GM12878 (cell line): ENCODE results near the gene PHAF1. TPM values are rescaled to one million over a fixed set of nuclear protein-coding genes. Genes with fewer than 3 reads are reported as not detected.

Source experiments
- ATAC-seq: fragments of 200-7000 bp; cut with Tn5 transposase; 3 replicates; pipeline ENCODE4 v1.9.1; 2020; ENCODE audit warnings: mild to moderate bottlenecking, moderate library complexity
- BruUV-seq: library from RNA; stranded (reverse); fragments of 400-500 nt; replicated peaks from 2 replicates; lab custom pipeline; 2021; lab: Mats Ljungman, UMichigan
- CTCF ChIA-PET: fragments of 300-600 bp; sonication (Branson Sonifier 250); formaldehyde crosslinking; extraction: SDS; loops from one replicate; lab custom pipeline; 2021; ENCODE audit warnings: inconsistent platforms; lab: Yijun Ruan, JAX
- POLR2A ChIA-PET: fragments of 350-600 bp; formaldehyde crosslinking; extraction: SDS; loops from one replicate; lab custom pipeline; 2021; ENCODE audit warnings: inconsistent platforms; lab: Charles Lee
- RAD21 ChIA-PET: fragments of 300-600 bp; sonication (Branson Sonifier 250); formaldehyde crosslinking; loops from one replicate; lab custom pipeline; 2023; ENCODE audit warnings: antibody characterized with exemption; ENCODE audit not compliant: unreplicated experiment; lab: Charles Lee
- SMC1A ChIA-PET: fragments of 300-600 bp; sonication (Branson Sonifier 250); formaldehyde crosslinking; loops from one replicate; lab custom pipeline; 2023; ENCODE audit not compliant: unreplicated experiment, uncharacterized antibody; lab: Charles Lee
- DNase-seq: peaks from one replicate; pipeline ENCODE4 v3.0.0-alpha.2; 2011; ENCODE audit warnings: low read depth, low spot score
- FAIRE-seq: peaks from 3 replicates; lab custom pipeline; 2011; peaks lifted over from hg19 to GRCh38; lab: Jason Lieb, UNC
- H2AFZ ChIP-seq: 2 replicates; pipeline ENCODE4 v1.6.0; 2011; ENCODE audit warnings: low read depth, low read length, control low read depth; ENCODE audit not compliant: control insufficient read depth
- H3K27ac ChIP-seq: 2 replicates; pipeline ENCODE4 v1.5.1; 2011; ENCODE audit warnings: control low read depth; ENCODE audit not compliant: control insufficient read depth, insufficient read depth
- H3K27me3 ChIP-seq, 2 experiments: replicated peaks in 1 of 2; 2 replicates each; pipeline versions ENCODE4 v1.6.0 to v1.6.1; 2011; ENCODE audit warnings: low read length in 1 of 2; ENCODE audit not compliant: control insufficient read depth in 2 of 2, insufficient read depth in 2 of 2
- H3K36me3 ChIP-seq, 2 experiments: 2 replicates each; pipeline ENCODE4 v1.5.1; 2011; ENCODE audit warnings: low read length in 1 of 2; ENCODE audit not compliant: control insufficient read depth in 2 of 2, insufficient read depth in 2 of 2
- H3K4me1 ChIP-seq: 2 replicates; pipeline ENCODE4 v1.6.1; 2011; ENCODE audit warnings: mild to moderate bottlenecking, low read length, moderate library complexity, mixed read lengths; ENCODE audit not compliant: control insufficient read depth, insufficient read depth
- H3K4me2 ChIP-seq: 2 replicates; pipeline ENCODE4 v1.6.0; 2011; ENCODE audit warnings: control low read depth; ENCODE audit not compliant: control insufficient read depth, insufficient read depth
- H3K4me3 ChIP-seq: fragments of 200-600 bp; sonication (generic); 2 replicates; pipeline ENCODE4 v1.5.1; 2016
- H3K79me2 ChIP-seq: 2 replicates; pipeline ENCODE4 v1.6.0; 2011; ENCODE audit warnings: low read length; ENCODE audit not compliant: control insufficient read depth, insufficient read depth
- H3K9ac ChIP-seq: 2 replicates; pipeline ENCODE4 v1.8.0; 2011; ENCODE audit warnings: low read length, control low read depth, mixed read lengths; ENCODE audit not compliant: control insufficient read depth, insufficient read depth
- H3K9me3 ChIP-seq: replicated peaks from 3 replicates; pipeline ENCODE4 v1.5.1; 2011; ENCODE audit warnings: mild to moderate bottlenecking, low read length; ENCODE audit not compliant: control insufficient read depth, insufficient read depth
- H4K20me1 ChIP-seq: 2 replicates; pipeline ENCODE4 v1.6.0; 2011; ENCODE audit not compliant: control insufficient read depth, insufficient read depth
- CEBPZ ChIP-seq: fragments of 150-350 bp; IDR thresholded peaks from 2 replicates; pipeline ENCODE4 v1.6.1; 2016; ENCODE audit warnings: low read depth, low read length
- CTCF ChIP-seq, 3 experiments: IDR thresholded peaks in 2 of 3; conservative IDR thresholded peaks in 1 of 3; 2 replicates each; pipeline ENCODE4 v1.5.1; 2011; ENCODE audit warnings: low read depth in 3 of 3, low read length in 3 of 3, mild to moderate bottlenecking in 3 of 3, control low read depth in 2 of 3, moderate library complexity in 2 of 3, inconsistent platforms in 1 of 3, mixed read lengths in 1 of 3; ENCODE audit not compliant: control insufficient read depth in 2 of 3, insufficient read depth in 1 of 3; ENCODE audit errors: extremely low read depth in 1 of 3
- JUNB ChIP-seq: IDR thresholded peaks from 2 replicates; pipeline ENCODE4 v1.6.1; 2016; ENCODE audit warnings: antibody characterized with exemption, mild to moderate bottlenecking
- RAD21 ChIP-seq: IDR thresholded peaks from 2 replicates; pipeline ENCODE4 v1.6.1; 2011; ENCODE audit warnings: mild to moderate bottlenecking, low read depth, low read length, moderate library complexity; ENCODE audit not compliant: insufficient read depth
- WGBS: methylation state at CpG from one replicate; pipeline ENCODE4 v1.1.6; 2016; ENCODE audit warnings: low lambda C conversion rate; ENCODE audit not compliant: insufficient replicate concordance, insufficient coverage; ENCODE audit errors: missing lambda C conversion rate; 5-methylcytosine and 5-hydroxymethylcytosine counted together
- in situ Hi-C: fragments of 300-500 bp; cut with MboI; formaldehyde crosslinking; loops from 9 replicates; pipeline ENCODE4 v1.14.3; 2018; ENCODE audit warnings: mixed read lengths
- intact Hi-C: fragments of 100-400 bp; cut with micrococcal nuclease; formaldehyde crosslinking; loops from one replicate; pipeline ENCODE4 v1.14.2; 2022; ENCODE audit not compliant: unreplicated experiment
- polyA plus RNA-seq, 11 experiments: library from polyadenylated mRNA; depleted of rRNA in 4 of 11; unstranded in 6 of 11; stranded (reverse) in 5 of 11; fragments of >200 nt; fragmentation: Nextera tagmentation in 4 of 11; fragmentation: Illumina TruSeq in 1 of 11; extraction: Ambion mirVana in 4 of 11; extraction: Trizol in 1 of 11; gene quantifications; 1 replicate in 1 of 11; 2 replicates in 10 of 11; pipeline versions ENCODE4 v1.2.1 to v1.2.3, GENCODE V29; 2011 to 2016; ENCODE audit warnings: inconsistent platforms in 2 of 11, missing spikeins in 2 of 11, low read depth in 1 of 11
- total RNA-seq, 4 experiments: library from RNA; depleted of rRNA in 3 of 4; stranded (reverse); fragments of >200 nt in 3 of 4; fragmentation: Illumina TruSeq in 1 of 4; extraction: Trizol in 1 of 4; gene quantifications; 2 replicates each; pipeline versions ENCODE4 v1.2.1 to v1.2.3, GENCODE V29; 2013 to 2021

Gene PHAF1
- total and polyA plus RNA-seq, 10 of the 15 experiments (the other 5 are each of a cell fraction or from before 2014, with no cell fraction given), result 4.5 to 20.9 (median 14.9) TPM

GRCh38 chr16:67146523-67147357 lies 37.0 kb downstream of the PHAF1 start:
- no peaks in the 10 kb centered on the region; the same call in 1 of the 2 replicates for H3K4me1 ChIP-seq
- BruUV-seq, result no TSS peak
- peaks cover 27 to 30% of the 10 kb centered on the region in 2 experiments; a peak in 3 of 4 replicates for H3K36me3 ChIP-seq
- ATAC-seq, result no peak
- CTCF ChIA-PET, result interaction anchor here (1.4 kb wide), 1 partner anchor 135 kb away, joined by 6 read pairs; no protein-coding TSS in a partner anchor
- no peaks in the 10 kb centered on the region for H3K9me3 ChIP-seq
- H3K4me2 ChIP-seq, result no peak overlapping the region
- no peak overlapping the region for H2AFZ ChIP-seq
- no peaks in the 10 kb centered on the region for H3K79me2 ChIP-seq
- H3K4me3 ChIP-seq, result no peak overlapping the region
- in situ Hi-C loops (no loop called here), intact Hi-C loops (no loop called here)
- FAIRE-seq, result no peak
- 72% methylated on average over 7 of the region's 7 CpGs for WGBS
- H4K20me1 ChIP-seq, result no peaks in the 10 kb centered on the region
- no peak for TF ChIP-seq CEBPZ
- no peak for TF ChIP-seq JUNB
- peak in 1 of 3 experiments; percentile 17; a peak in 1 of 6 replicates for TF ChIP-seq CTCF (IDR thresholded peaks at IDR 0.05 in 2 of 3, conservative IDR thresholded peaks at IDR 0.05 in 1 of 3; ENCODE audit: control insufficient read depth in 2 of 3, extremely low read depth in 1 of 3, insufficient read depth in 1 of 3, low read depth in 3 of 3, low read length in 3 of 3)
- TF ChIP-seq RAD21, result peak; percentile 17; the same call in 1 of the 2 replicates
- SMC1A ChIA-PET, result no interaction called here
- POLR2A ChIA-PET, result interaction anchor here (0.6 kb wide), 1 partner anchor 11 kb away, joined by 4 read pairs; no protein-coding TSS in a partner anchor
- no peaks in the 10 kb centered on the region for H3K27me3 ChIP-seq
- no peak overlapping the region for H3K9ac ChIP-seq
- RAD21 ChIA-PET, result interaction anchor here (0.8 kb wide), 1 partner anchor 129 kb away, joined by 4 read pairs; no protein-coding TSS in a partner anchor
- no peak for DNase-seq
- H3K27ac ChIP-seq, result no peak overlapping the region
